ENCODE results near the gene PLB1. TPM values are rescaled to one million over a fixed set of nuclear protein-coding genes. Genes with fewer than 3 reads are reported as not detected.

Gene PLB1
- total RNA-seq, 4 donors from 2014 or later, result 3.0 to 14.5 (median 10.5) TPM

- no peak for TF ChIP-seq CTCF (IDR thresholded peaks at IDR 0.05)
- no peak for TF ChIP-seq POLR2AphosphoS5 (IDR thresholded peaks at IDR 0.05)
- TF ChIP-seq EP300 (IDR thresholded peaks at IDR 0.05), result no peak
- TF ChIP-seq POLR2A (IDR thresholded peaks at IDR 0.05), result no peak
- ATAC-seq, result no peak
- H3K4me1 ChIP-seq, result no peaks in the 10 kb centered on the region
- H3K4me3 ChIP-seq, result no peak overlapping the region
- 77 to 90% methylated on average over 2 of the region's 2 CpGs for WGBS, 2 donors (ENCODE audit: low coverage in 1 of 2)
- H3K9me3 ChIP-seq, result peaks cover 0 to 6% (median 0%) of the 10 kb centered on the region in 3 donors
- no peak overlapping the region for H3K27ac ChIP-seq
- H3K27me3 ChIP-seq, result peaks cover 11% of the 10 kb centered on the region
- no peaks in the 10 kb centered on the region for H3K36me3 ChIP-seq
These were observed 16.2 kb downstream of the PLB1 start for GRCh38 chr2:28511871-28512606.

GRCh38 chr2:28512607-28512965 is 16.7 kb downstream of the PLB1 start:
- H3K9me3 ChIP-seq, result peaks cover 0 to 6% (median 0%) of the 10 kb centered on the region in 3 donors
- no peaks in the 10 kb centered on the region for H3K36me3 ChIP-seq
- peaks cover 13% of the 10 kb centered on the region for H3K27me3 ChIP-seq
- H3K27ac ChIP-seq, result no peak overlapping the region
- no peak overlapping the region for H3K4me3 ChIP-seq
- no peaks in the 10 kb centered on the region for H3K4me1 ChIP-seq
- no peak for ATAC-seq
- no peak for TF ChIP-seq CTCF (IDR thresholded peaks at IDR 0.05)
- TF ChIP-seq POLR2AphosphoS5 (IDR thresholded peaks at IDR 0.05), result no peak
- no peak for TF ChIP-seq POLR2A (IDR thresholded peaks at IDR 0.05)
- no peak for TF ChIP-seq EP300 (IDR thresholded peaks at IDR 0.05)
- 30 to 33% methylated on average over 1 of the region's 1 CpG for WGBS, 2 donors (ENCODE audit: low coverage in 1 of 2)

DNA sequence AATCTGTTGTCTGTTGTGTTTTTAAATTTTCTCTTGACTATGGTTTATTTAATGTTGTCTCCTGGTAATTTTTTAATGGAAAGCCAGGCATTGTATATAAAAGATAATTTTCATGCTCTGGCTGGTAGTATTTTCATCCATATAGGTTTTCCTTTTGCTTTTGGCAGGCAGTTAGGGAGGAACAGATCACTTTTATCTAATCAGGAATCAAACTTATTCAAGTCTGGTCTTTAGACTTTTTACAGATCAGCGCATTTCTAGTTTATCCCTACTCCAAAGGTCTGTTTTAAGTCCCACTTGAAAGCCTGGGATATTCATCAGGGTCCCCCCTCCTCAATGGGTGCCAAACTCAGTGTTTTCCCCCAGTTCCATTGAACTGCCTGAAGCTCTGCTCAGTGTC is 17.2 kb downstream of the PLB1 start:
- no peaks in the 10 kb centered on the region for H3K36me3 ChIP-seq
- H3K27ac ChIP-seq, result no peak overlapping the region
- H3K27me3 ChIP-seq, result peaks cover 13% of the 10 kb centered on the region
- no peak for ATAC-seq
- no peaks in the 10 kb centered on the region for H3K4me1 ChIP-seq
- no peak overlapping the region for H3K4me3 ChIP-seq
- 50% methylated on average over 1 of the region's 1 CpG; no CpG with 5 or more reads in 1 of the 2 donors for WGBS, 2 donors (ENCODE audit: low coverage in 1 of 2)
- H3K9me3 ChIP-seq, result peaks cover 0 to 6% (median 0%) of the 10 kb centered on the region in 3 donors
- TF ChIP-seq POLR2A (IDR thresholded peaks at IDR 0.05), result no peak
- TF ChIP-seq CTCF (IDR thresholded peaks at IDR 0.05), result no peak
- TF ChIP-seq POLR2AphosphoS5 (IDR thresholded peaks at IDR 0.05), result no peak
- TF ChIP-seq EP300 (IDR thresholded peaks at IDR 0.05), result no peak

- H3K4me1 ChIP-seq, result no peaks in the 10 kb centered on the region
- peaks cover 0 to 6% (median 0%) of the 10 kb centered on the region in 3 donors for H3K9me3 ChIP-seq
- TF ChIP-seq CTCF (IDR thresholded peaks at IDR 0.05) (no peak), POLR2AphosphoS5 (IDR thresholded peaks at IDR 0.05) (no peak), POLR2A (IDR thresholded peaks at IDR 0.05) (no peak), EP300 (IDR thresholded peaks at IDR 0.05) (no peak)
- no peak overlapping the region for H3K27ac ChIP-seq
- H3K4me3 ChIP-seq, result no peak overlapping the region
- no peaks in the 10 kb centered on the region for H3K36me3 ChIP-seq
- peaks cover 34% of the 10 kb centered on the region for H3K27me3 ChIP-seq
- ATAC-seq, result no peak
- 83 to 96% methylated on average over 5 of the region's 5 CpGs for WGBS, 2 donors (ENCODE audit: low coverage in 1 of 2)
These were observed 19.4 kb downstream of the PLB1 start for GRCh38 chr2:28515176-28515751.

- H3K9me3 ChIP-seq, result peaks cover 0 to 6% (median 0%) of the 10 kb centered on the region in 3 donors
- TF ChIP-seq POLR2AphosphoS5 (IDR thresholded peaks at IDR 0.05), result no peak
- no peak for TF ChIP-seq EP300 (IDR thresholded peaks at IDR 0.05)
- TF ChIP-seq CTCF (IDR thresholded peaks at IDR 0.05), result no peak
- no peak for TF ChIP-seq POLR2A (IDR thresholded peaks at IDR 0.05)
- no peaks in the 10 kb centered on the region for H3K4me1 ChIP-seq
- H3K27me3 ChIP-seq, result peaks cover 35% of the 10 kb centered on the region
- WGBS, 2 donors (ENCODE audit: low coverage in 1 of 2), result 83% methylated on average over 1 of the region's 1 CpG; no CpG with 5 or more reads in 1 of the 2 donors
- no peaks in the 10 kb centered on the region for H3K36me3 ChIP-seq
- ATAC-seq, result no peak
- no peak overlapping the region for H3K4me3 ChIP-seq
- H3K27ac ChIP-seq, result no peak overlapping the region
These were observed 20.6 kb downstream of the PLB1 start for GRCh38 chr2:28516430-28516829.
